GM18858 (cell line): ENCODE measurements around the gene SSBP3.
"Not testable (repeated sequence)": the region's sequence is repeated elsewhere in the genome, so short reads cannot be mapped to it uniquely, and the experiment has no call there.

Experiments used
- ATAC-seq: cut with Tn5 transposase; IDR thresholded peaks from one replicate; pipeline ENCODE4 v1.9.1; 2021; ENCODE audit not compliant: unreplicated experiment

SSBP3 gene

DNA sequence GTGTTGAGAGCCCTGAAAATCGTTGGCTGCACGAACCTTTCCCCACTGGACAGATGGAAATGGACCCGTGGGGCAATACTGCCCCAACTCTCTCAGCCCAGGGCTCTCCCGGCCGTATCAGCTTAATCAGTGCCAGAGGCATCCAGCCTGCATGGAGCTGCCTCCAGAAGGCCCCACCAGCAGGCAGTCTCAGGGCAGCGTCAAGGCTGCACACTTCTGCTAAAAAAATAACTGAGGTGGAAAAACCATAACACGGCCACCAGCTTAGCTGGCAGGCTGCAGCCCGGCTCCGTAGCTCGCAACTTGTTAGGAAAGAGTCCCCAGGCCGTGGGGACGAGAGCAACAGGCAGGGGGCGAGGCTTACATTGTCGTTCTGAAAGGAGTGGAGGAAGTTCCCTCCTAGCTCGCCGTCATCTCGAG lies 178.3 kb downstream of the SSBP3 start:
- no peak for ATAC-seq

DNA sequence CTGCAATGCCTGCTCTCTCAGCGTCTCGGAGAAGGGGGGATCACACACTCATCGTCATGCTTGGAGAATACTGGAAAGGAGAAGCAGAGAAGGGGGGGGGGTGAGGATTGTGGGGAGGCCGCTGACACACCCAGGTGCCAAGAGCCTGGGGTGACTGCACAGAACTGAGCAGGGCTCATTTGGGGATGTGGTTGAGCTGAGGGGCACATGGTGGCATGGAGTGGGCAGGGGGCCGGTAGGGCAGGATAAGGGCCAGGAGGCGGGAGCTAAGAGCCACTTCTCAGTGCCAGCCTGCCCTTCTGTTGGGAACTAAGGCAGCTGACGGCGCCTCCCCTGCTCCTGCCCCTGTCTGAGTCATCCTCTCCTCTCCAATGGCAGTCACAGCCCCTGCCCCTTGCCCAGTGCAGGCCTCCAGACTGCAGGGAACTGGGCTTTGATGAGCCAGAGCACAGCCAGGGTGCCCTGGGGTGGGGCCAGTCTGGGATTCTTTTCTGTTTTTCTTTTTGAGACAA lies 179.0 kb downstream of the SSBP3 start:
- ATAC-seq: no peak

DNA sequence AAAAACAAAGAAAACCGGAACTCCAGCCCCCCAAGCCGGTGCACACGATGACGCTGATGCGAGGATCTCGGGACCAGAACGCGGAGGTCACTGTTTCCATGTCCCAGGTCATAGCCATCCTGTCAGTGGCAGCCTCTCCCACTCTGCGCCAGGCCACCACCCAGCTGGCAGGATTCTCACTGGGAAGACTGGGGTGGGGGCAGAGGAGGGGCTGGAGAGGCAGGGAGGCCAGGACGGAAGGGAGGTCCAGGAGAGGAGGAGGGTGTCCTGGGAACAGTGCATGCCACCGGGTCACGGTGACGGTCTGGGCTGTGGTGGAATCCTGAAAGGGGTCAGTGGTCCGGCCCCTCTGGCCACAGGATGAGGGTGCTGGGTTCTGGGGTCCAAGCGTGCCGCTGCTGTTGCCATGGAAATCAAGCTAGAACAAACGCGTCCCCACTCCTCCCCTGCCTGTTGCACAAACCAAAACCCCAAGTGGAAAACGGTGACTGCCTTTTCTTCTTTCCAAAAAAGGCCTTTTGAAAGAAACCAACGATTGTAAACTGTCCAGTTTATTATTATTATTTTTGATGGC lies 180.1 kb downstream of the SSBP3 start:
- ATAC-seq: no peak

DNA sequence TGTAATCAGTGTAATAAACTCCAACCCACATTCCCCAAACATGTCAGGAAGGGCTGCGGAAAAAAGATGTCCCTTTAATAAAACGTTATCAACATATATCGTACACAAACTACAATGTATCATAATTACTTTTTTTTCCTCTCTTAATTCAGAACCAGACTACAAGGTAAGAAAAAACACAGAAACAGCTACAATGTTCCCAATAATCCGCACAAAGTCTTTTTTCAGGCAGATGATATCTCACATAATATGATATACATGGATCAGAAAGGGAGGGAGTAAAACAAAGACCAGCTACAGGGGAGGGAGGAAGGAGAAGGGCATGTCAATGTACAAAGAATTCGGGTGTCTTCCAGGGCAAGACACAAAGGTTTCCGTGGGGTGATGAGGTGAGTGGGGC lies 180.8 kb downstream of the SSBP3 start:
- no peak for ATAC-seq

DNA sequence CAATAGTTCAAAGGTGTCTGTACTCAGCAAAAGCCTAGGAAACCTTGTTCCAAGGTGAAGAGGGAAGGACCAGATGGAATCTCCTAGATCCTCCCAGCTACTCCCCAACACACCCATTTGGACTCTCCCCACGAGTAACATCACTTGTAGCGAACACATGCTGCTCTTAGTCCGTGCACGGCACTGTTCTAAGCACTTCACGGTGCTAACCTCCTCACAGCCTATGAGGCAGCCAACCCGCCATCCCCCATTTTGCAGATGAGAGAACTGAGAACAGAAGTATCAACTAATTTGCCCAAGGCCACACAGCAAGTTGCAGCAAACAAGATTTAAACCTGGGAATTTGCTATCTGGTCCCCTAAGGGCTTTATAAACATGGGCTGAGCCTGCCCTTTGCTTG lies 182.0 kb downstream of the SSBP3 start:
- no peak for ATAC-seq

DNA sequence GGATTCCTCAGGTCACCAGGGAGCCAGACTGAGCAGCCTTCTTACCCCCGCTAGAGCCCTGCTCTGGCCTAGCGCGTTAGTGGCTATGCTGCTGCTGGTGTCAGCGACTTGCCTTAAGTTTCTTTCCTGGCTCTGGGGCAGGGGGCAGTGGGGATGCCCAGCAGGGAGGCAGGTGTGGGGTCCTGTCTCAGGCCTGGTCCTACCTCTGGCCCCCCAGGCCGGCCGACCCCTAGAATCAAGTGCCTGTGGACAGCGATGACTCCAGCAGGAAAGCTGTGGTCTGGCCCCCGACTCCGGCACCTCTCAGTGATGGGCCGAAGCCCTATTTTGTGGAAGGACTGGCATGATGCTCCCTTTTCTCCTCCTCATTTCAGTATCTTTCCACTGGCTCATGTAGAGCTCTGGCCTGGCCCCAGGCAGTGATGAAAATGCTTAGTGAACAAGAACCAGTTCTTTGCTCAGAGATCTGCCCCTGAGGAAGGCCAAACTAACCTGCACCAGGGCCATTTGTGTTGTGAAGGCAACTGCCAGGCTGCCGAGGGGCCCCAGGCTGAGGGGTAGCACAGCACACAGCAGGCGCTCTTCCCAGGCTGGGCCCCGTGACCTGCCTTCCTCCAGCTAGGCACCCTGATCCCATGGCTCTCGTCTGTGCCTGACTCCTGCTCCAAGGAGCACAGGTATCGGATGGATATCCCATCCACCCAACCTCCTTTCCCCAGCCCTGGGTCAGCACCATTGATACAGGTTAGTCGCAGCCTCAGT lies 182.6 kb downstream of the SSBP3 start:
- no peak for ATAC-seq

DNA sequence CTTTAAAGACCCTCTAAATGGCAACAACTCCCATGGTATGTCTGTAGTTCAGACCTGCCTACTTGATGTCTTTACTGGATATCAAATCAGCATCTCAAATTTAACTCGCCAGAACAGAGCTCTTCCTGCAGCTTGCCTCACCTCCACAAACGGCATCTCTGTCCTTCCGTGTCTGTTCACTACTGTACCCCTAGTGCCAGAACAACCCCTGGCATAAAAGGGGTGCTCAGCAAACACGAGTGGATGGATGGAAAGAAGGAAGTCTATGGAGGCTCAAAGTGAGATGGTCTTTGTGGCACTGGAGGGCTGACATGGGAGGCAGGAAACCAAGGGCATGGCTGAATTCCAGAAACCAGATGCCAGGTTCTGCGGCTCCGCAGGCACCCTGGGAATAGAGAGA lies 183.5 kb downstream of the SSBP3 start:
- ATAC-seq: no peak

DNA sequence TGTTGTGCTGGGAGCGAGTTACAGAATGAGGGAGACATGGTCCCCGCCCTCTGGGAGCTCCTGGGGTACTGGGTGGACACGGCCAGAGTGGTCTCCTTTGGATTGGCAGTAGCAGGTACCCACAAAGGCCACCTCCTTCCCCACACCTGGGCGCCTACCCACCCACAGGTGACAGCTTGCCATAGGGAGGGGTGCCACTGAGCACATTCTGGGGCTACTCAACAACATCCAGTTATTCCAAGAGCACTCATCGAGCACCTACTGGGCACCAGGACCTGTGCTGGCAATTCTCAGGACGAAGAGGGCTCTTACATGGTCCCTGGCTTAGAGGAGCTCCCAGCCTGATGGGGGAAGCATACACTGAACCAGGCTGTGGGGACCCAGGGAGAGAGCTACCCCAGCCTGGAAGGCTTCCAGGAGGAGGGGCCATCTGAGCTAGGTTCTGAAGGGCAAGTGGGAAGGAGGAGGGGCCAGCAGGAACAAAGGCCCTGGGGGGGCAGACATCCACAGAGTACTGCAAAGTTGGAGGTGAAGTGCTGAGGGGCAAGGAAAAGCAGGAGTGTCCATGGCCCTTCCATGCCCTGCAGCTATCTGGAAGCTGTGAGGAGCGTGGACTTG lies 184.2 kb downstream of the SSBP3 start:
- ATAC-seq: no peak

DNA sequence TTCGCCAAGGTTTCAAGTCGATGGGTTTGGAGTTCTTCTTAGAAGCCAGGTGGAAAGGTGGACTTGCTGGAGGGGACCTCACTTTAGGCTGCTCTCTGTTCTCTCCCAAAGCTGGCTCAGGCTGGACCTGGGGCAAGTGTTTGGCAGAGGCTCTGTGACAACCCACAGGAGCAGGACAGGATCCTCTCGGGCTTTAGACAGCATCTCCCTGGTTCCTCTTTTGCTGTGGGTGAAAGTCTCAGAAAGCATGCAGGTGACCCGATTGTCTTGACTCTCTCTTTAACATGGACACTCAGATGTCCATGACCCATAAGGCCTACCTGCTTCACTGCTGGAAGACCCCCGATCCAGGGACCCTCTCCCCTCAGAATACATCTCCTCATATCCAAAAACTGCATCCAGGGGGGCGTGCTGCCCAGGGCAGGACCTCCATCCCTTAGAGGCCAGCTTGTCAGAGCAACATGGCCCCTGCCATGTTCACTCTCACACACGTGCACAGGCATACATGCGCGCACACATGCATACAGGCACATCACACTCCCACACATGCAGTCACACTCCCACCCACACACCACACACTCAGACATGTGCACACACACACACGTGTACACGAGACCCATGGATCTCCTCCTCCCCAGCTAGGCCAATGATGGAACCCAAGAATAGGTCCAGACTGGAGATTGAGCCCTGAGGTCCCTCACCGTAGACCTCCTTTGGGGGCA lies 184.9 kb downstream of the SSBP3 start:
- ATAC-seq: no peak

DNA sequence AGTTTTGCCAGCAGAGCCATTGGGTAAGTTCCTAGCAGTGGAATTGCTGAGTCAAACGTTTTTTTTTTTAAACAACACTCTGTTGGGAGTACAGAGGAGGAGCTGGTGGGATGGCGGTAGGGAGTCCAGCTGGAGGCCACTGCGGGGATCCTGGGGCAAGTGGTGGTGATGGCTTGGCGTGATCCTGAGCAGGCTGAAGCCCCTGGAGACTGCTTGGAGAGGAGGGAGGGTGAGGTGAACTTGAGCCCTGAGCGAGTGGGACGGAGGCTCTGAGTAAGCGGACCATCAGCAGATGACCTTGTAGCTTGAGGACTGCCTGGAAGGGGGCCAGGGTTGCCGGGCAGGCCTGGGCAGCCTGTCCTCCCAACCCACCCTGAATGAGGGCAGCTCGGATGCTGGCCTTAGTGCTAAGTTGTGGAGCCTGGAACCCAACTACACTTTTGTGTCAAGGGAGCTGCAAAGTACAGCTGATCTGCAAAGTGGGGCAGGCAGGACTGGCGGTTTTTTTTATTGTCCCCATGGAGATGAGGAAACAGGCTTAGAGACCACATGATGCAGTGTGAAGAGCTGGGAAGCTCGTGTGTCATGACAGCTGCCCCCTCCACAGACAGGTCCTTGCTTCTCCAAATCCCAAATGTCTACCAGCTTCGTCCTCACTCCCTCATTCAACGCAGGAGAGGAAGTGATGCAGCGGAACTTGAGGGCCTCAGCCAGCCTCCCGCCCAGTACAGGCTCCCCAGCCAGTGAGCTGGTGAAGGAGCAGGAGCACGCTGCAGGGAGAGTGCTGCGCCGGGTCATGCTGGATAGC lies 186.0 kb downstream of the SSBP3 start:
- ATAC-seq: no peak

DNA sequence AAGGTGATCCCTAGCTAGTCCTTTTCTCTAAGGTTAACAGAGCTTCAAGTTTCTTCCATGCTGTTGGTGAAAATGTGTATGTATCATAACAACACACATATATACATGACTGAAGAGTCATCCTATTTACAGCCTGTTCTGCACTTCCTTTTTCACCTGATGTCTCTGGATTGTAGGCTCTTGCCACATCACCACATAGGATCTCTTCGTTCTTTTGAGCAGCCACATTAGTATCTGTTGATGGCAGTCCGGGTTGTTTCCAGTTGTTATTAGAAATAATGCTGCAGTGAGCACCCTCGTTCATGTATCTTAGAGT lies 186.5 kb downstream of the SSBP3 start:
- ATAC-seq: no peak

DNA sequence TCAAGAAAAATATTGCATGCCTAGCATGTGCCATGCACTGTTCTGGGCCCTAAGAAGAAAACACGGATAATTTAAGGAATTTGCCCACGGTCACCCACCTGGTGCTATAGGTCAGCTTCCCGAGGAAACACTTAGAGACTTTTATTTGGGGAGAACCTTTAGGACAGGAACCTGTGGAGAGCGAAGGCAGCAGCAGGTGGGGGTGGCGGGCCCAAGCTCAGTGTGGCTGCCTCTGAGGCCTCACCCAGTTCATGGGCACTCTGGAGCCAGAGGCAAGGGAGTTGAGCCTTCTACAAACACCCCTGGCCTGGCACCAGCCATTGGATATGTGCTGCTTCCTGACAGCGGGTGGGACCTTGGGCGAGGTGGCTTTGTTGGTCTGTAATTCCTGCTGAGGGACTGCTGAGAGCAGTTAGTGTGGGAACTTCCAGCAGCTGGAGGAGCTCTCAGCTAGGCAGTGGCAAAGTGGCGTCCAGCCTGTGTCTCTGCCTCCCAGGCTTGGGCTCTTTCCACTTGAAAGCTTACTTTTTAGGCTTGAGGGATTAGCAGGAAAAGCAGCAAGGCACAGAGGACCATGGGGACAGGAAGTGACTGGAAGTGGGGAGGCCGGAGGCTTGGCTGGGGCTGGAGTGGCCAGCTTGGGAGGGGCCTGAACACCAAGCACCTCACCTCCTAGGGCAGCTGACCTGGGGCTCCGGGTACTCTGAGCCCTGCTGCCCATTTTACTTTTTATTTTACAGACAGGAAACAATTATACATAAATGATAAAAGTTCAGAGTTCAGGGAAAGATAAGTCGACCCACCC lies 187.1 kb downstream of the SSBP3 start:
- no peak for ATAC-seq

DNA sequence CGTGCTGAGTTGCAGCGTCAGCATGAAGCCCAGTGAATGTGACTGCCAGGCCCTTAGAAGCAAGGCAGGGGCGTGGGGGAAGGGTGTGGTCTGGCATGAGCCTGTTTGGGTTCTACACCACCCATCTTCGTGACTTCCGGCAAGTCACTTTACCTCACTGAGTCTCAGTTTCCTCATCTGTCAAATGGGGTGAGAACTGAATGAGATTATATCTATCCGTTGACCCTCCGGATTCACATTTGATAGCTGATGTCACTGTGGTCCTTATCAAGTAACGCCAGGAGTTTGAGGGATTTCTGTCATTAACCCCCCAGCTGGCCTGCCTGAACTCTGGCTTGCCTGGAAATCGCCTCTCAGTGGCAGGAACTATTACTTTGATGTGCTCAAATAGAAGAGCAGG lies 190.7 kb downstream of the SSBP3 start:
- ATAC-seq: no peak

DNA sequence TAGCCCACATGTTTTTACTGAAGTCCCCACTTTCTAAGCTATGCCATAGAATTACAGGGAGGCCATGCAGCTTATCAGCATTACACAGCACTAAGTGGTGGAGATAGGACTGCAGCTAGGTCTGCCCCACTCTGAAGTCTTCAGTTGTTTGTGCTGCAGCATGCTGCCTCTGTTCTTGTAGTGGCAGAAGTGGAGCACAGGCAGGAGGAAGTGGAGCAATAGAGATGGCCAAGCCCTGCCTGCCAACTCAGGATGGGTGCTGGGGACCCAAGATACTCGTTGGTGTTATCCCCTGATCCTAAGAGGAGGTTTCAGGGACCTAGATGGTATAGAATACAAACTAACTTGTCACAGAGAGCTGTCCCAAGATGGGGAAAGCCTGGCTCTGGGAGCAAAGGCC lies 193.3 kb downstream of the SSBP3 start:
- no peak for ATAC-seq

DNA sequence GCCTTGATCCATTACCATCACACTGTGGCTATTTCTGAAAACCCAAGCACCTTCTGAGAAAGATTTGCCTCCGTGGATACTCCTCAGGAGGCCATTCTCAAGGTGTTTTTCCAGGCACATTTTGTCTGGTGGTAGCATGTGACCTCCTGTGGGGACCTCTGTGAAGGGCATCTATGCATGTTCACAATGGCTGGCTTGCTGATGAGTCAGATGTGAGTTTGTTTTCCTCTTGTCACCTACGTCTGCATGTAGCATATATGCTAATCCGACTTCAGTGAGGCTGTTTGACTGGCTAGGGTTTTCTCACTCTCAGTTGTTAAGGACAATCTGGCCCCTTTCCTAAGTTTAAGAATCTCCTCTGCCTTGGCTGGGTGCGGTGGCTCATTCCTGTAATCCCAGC lies 198.3 kb downstream of the SSBP3 start:
- not testable (repeated sequence) for ATAC-seq

DNA sequence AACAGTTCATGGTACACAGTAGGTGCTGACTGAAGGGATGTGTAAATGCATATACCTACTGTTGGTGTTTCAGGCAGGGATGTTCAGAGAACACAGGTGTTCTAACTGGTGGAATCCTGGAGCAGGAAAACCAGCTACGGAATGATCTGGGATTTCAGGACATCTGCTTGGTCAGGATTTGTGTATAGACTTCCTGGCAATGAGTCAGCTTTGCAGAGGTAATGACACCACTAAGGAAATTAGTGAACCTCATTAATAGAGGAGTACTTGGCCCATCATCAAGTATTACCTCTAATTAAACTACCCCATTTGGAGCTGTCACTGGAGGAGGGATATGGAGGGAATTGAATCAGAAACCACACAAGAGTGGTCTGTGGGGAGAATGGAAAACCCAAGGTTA lies 198.9 kb downstream of the SSBP3 start:
- no peak for ATAC-seq

DNA sequence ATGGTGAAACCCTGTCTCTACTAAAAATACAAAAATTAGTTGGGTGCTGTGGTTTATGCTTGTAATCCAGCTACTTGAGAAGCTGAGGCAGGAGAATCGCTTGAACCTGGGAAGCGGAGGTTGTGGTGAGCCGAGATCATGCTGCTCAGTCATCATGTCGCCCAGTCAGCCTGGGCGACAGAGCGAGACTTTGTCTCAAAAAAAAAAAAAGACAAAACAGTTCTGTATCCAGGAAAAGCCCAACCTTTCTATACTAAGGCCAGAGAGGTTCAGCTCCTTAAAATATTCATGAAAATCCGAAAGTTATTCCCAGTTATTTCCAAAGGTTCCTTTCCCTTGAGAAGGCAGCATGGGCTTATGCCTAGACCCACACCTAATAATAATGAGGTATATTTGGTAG lies 202.0 kb downstream of the SSBP3 start:
- no peak for ATAC-seq

DNA sequence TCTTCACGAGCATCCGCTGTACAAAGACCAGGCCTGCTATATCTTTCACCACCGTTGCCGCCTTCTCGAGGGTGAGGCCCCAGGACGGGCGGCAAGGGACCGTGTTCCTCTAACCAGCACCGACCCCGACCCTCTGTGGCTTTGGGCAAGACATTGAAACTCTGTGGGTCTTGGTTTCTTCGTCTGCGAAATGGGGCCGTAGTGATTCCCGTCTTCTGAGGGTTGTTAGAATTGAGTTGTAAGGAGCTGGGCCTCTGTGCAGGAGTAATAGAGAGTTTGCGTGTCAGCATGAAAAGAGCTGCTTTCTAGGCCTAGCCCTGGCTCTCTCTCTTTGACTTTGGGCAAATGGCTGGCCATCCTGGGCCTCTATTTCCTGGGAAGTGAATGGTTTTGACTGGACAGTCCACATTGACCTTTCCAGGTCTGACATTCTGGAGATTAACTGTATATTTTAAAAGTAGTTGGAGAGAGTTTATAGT lies 205.6 kb downstream of the SSBP3 start:
- ATAC-seq: no peak

DNA sequence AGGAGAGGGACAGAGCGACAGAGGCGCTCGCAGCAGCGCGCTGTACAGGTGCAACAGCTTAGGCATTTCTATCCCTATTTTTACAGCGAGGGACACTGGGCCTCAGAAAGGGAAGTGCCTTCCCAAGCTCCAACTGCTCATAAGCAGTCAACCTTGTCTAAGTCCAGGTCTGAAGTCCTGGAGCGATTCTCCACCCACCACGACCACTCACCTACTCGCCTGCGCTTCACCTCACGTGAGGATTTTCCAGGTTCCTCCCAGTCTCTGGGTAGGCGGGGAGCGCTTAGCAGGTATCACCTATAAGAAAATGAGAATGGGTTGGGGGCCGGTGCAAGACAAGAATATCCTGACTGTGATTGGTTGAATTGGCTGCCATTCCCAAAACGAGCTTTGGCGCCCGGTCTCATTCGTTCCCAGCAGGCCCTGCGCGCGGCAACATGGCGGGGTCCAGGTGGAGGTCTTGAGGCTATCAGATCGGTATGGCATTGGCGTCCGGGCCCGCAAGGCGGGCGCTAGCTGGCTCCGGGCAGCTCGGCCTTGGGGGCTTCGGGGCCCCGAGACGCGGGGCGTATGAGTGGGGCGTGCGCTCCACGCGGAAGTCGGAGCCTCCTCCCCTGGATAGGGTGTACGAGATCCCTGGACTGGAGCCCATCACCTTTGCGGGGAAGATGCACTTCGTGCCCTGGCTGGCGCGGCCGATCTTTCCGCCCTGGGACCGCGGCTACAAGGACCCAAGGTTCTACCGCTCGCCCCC lies 206.3 kb downstream of the SSBP3 start, which contains the start of the genes CYB5RL and MRPL37:
TSS of gene CYB5RL (minus strand) at position 266 of the 754 bp plus-strand sequence. CDS start 4,414 bp downstream, outside the sequence.
TSS of gene MRPL37 (plus strand) at position 403 of the 754 bp plus-strand sequence. CDS start at position 480, 77 bp downstream.
- peak; percentile 75 for ATAC-seq
